NCI-H748 (cell line): ENCODE data around the gene CYP26A1.

Experiments used
- DNase-seq: peaks from one replicate; lab custom pipeline; 2025; ENCODE audit not compliant: unreplicated experiment; lab: John Stamatoyannopoulos, UW

CYP26A1 gene

DNA sequence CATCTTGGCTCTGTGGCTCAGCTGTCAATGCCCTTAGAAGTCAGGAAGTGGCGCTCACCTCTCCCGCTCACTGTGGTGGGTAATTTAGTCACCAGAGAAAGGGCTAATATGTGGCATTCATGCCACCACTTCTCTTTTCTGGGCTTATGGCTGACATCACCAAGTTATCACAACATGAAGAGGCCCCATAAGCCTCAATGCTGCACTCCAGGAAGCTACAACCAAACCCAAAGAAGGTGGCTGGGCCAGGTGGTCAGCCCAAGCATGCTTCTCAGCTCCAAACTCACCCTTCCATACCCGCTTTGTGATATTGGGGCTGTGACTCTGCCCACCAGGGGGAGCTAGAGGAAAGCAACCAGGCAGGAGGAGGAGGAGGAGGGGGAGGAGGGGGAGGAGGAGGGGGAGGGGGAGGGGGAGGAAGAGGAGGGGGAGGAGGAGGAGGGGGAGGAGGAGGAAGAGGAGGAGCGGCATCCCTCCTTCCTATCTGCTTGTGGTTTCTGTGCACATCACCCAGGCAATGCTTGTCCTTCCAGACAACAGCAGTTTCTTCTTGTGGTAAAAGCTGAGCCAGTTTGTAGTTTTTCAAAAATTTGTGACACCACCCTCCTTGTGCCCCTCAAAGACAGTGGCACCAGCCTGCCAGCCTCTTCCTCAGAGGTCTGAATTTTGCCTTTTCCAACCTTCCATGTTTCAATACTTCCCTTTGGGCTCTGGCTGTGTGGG lies 42.1 kb downstream of the CYP26A1 start:
- DNase-seq: peak; percentile 54

DNA sequence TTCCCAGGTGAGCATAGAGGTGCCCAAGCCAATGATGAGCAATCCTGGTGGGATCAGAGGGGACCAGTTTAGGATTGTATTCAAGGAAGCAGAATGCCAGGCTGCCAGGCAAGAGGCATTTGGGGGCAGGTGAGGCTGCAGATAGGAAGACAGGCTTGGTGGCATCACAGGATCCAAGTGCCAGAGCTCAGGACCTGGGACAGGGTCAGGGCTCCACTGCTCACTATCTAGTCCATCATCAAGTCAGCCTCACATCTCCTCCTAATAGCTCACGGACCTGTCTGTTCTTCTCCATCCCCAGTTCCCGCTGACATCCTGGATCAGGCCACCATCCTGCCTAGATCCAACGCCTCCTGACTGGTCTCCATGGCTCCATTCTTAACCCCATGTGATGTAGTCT lies 47.6 kb downstream of the CYP26A1 start:
- DNase-seq: no peak

DNA sequence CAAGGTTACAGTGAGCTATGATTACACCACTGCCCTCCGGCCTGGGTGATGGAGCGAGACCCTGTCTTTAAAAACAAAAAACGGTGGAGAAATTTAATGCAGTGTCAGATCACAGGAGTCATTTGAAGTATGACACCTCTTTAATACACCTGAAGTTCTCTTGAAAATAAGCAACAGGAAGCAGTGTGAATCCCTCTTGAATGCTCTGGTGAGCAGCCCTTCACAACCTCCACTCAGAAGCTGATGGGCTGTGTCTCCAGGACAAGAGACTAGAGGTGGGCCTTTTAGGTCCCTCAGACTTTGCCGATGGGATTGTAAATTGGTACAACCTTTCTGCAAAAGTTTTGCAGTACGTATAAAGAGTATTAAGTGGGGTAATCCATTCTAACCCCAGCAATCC lies 50.1 kb downstream of the CYP26A1 start:
- DNase-seq: no peak

DNA sequence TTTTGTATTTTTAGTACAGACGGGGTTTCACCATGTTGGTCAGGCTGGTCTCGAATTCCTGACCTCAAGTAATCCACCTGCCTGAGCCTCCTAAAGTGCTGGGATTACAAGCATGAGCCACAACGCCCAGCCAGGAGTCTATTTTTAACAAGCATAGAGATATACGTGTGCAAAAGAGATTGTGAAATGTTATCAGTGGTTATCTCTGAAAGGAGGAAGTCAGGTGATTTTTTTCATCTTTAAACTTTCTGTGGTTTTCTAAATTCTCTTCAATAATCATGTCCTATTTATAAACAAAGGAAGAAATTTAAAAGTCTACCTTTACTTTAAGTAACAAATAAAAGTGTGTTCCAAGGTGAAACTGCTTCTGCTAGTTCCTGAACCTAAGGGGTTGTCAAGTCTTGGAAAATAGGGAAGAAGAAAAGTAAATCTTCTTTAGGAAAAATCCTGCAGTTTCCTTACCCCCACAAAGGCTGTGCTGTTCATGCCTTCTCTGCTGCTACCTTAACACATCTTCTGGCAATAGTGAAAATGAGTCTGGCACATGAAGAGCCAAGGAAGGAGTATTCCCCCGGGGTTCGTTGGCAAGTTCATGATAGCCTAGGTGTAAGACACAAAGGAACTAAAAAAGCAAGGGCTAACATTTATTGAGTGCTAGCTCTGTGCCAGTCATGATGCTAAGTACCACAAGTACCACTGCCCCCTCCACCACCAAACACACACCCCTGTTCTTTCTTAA lies 51.1 kb downstream of the CYP26A1 start:
- no peak for DNase-seq

DNA sequence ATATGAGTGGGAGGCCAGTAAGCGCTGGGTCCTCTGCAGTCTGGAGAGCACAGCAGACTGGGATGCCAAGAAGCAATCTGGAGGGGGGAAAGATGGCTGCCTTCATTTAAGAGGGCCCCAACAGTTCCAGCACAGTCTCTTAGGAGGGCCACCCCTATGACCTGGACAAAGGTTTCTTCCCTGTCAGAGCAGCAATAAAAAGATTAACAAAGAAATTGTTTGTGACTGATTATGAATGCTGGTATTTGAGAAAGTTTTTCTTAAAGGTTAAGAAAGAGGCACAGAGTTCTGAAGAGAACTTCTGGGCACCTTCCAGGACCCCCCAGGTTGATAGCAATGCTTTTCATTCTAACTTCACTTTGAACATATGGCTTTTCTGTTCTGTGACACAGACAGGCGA lies 52.3 kb downstream of the CYP26A1 start:
- DNase-seq: no peak

DNA sequence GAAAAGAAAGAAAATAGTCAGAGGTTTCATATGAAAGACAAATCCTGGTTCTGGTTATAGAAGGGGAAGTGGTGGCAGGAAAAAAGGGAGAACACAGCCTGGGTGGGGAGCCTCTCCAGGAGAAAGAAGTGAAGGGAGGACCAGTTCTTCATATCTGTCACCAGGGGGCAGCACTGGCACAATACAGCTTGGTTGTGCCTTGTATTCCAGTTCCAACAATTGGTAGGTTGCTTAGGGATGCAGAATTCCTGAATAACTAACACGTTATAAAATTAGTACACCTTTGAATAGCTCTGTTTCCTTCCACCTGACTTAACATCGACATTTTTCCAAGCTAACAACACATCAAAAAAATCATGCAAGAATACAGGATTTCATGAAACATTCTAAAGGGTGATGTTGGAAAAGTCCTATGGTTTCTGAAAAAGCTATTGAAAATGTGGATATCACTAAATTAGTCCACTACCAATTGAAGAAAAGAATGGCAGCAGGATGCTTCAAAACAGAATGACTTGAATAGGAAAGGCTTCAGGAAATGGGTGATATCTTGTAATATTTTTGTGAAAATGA lies 52.9 kb downstream of the CYP26A1 start:
- DNase-seq: no peak
